MM.1S (cell line): ENCODE results near the gene RHOXF2.

Source experiments
- EZH2phosphoT487 ChIP-seq: fragments of 300-600 bp; sonication (generic); IDR thresholded peaks from 2 replicates; pipeline ENCODE4 v1.6.1; 2018; ENCODE audit warnings: antibody characterized with exemption, low read length
- TF ChIP-seq, protein P1 (sequence below): fragments of 300-600 bp; sonication (generic); IDR thresholded peaks from 2 replicates; pipeline ENCODE4 v1.5.1; 2016; ENCODE audit warnings: antibody characterized with exemption, low read length, mixed read lengths

DNA sequence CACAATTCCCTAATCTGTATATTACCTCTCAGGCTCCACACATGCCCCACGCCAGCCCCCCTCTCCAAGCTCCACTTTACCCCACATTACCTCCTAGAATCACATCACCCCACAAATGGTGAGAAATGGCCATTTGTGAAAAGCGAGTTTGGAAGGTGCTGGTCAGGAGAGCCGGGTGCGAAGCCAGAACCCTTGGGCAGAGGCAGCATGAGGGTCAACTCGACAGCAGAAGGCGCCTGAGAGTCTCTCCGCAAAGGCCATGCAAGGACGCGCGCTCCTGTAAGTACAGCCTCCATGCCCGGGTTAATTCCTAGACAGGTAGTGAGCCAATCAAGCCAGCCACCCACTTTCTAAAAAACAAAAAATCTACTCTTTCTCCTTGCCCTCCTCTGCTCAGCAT lies 42.4 kb downstream of the RHOXF2 start:
- TF ChIP-seq, protein P1, sequence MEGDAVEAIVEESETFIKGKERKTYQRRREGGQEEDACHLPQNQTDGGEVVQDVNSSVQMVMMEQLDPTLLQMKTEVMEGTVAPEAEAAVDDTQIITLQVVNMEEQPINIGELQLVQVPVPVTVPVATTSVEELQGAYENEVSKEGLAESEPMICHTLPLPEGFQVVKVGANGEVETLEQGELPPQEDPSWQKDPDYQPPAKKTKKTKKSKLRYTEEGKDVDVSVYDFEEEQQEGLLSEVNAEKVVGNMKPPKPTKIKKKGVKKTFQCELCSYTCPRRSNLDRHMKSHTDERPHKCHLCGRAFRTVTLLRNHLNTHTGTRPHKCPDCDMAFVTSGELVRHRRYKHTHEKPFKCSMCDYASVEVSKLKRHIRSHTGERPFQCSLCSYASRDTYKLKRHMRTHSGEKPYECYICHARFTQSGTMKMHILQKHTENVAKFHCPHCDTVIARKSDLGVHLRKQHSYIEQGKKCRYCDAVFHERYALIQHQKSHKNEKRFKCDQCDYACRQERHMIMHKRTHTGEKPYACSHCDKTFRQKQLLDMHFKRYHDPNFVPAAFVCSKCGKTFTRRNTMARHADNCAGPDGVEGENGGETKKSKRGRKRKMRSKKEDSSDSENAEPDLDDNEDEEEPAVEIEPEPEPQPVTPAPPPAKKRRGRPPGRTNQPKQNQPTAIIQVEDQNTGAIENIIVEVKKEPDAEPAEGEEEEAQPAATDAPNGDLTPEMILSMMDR, result no peak
- TF ChIP-seq EZH2phosphoT487, result no peak
